Testis (tissue), 2 donors: ENCODE results near the gene WHRN.

Experiments
- CTCF ChIP-seq, 3 experiments: fragments of 450-650 bp in 2 of 3; fragments of 200-600 bp in 1 of 3; sonication (generic) in 1 of 3; IDR thresholded peaks; one replicate each; pipeline ENCODE4 v1.5.1; 2016 to 2019; ENCODE audit warnings: antibody characterized with exemption in 3 of 3, mild to moderate bottlenecking in 2 of 3, moderate library complexity in 1 of 3
- POLR2A ChIP-seq: fragments of 450-650 bp; IDR thresholded peaks from one replicate; pipeline ENCODE4 v1.6.1; 2017; ENCODE audit warnings: antibody characterized with exemption, mild to moderate bottlenecking, moderate library complexity

GRCh38 chr9:114445616-114446015, 59.7 kb downstream of the WHRN start:
- no peak for TF ChIP-seq CTCF (IDR thresholded peaks at IDR 0.05)
- no peak for TF ChIP-seq POLR2A
